HG02571 (cell line): ENCODE measurements around the gene CYB5B.

Source experiments
- ATAC-seq: cut with Tn5 transposase; IDR thresholded peaks from one replicate; pipeline ENCODE4 v1.9.1; 2021; ENCODE audit warnings: mild to moderate bottlenecking, moderate library complexity; ENCODE audit not compliant: unreplicated experiment

CYB5B gene

GRCh38 chr16:69483611-69484010 lies 59.2 kb downstream of the CYB5B start:
- ATAC-seq: no peak

- ATAC-seq: no peak
Observed at GRCh38 chr16:69485361-69485760, 60.9 kb downstream of the CYB5B start.

GRCh38 chr16:69485816-69486215 lies 61.4 kb downstream of the CYB5B start:
- ATAC-seq: no peak

GRCh38 chr16:69486272-69486671 lies 61.9 kb downstream of the CYB5B start:
- ATAC-seq: no peak

GRCh38 chr16:69486724-69487123 lies 62.3 kb downstream of the CYB5B start:
- ATAC-seq: no peak

- ATAC-seq: no peak
Observed at GRCh38 chr16:69490707-69491324, 66.4 kb downstream of the CYB5B start.

- ATAC-seq: no peak
Observed at GRCh38 chr16:69494991-69495392, 70.6 kb downstream of the CYB5B start.

- ATAC-seq: no peak
Observed at GRCh38 chr16:69495821-69496220, 71.4 kb downstream of the CYB5B start.

GRCh38 chr16:69496376-69496775 lies 72.0 kb downstream of the CYB5B start:
- no peak for ATAC-seq

- no peak for ATAC-seq
Observed at GRCh38 chr16:69496896-69497295, 72.5 kb downstream of the CYB5B start.

- no peak for ATAC-seq
Observed at GRCh38 chr16:69497876-69498596, 73.6 kb downstream of the CYB5B start.

- ATAC-seq: no peak
Observed at GRCh38 chr16:69498926-69499325, 74.5 kb downstream of the CYB5B start.

- ATAC-seq: no peak
Observed at GRCh38 chr16:69499541-69500230, 75.3 kb downstream of the CYB5B start.

GRCh38 chr16:69500496-69500895 lies 76.1 kb downstream of the CYB5B start:
- no peak for ATAC-seq

- no peak for ATAC-seq
Observed at GRCh38 chr16:69501956-69502745, 77.7 kb downstream of the CYB5B start.

GRCh38 chr16:69503244-69503643 lies 78.8 kb downstream of the CYB5B start:
- ATAC-seq: no peak

GRCh38 chr16:69508033-69508755 lies 83.8 kb downstream of the CYB5B start:
- ATAC-seq: no peak

- no peak for ATAC-seq
Observed at GRCh38 chr16:69509125-69509524, 84.7 kb downstream of the CYB5B start.

GRCh38 chr16:69511651-69512050 lies 87.2 kb downstream of the CYB5B start:
- no peak for ATAC-seq

GRCh38 chr16:69513180-69513966 lies 89.0 kb downstream of the CYB5B start:
- no peak for ATAC-seq
